HTR-8/SVneo (cell line): ENCODE data around the gene SLC25A36.
"Not testable (repeated sequence)": the region's sequence is repeated elsewhere in the genome, so short reads cannot be mapped to it uniquely, and the experiment has no call there.

Experiments used
- DNase-seq: peaks from one replicate; pipeline ENCODE4 v3.0.0; 2011; ENCODE audit warnings: low spot score, mixed read lengths; ENCODE audit not compliant: insufficient read length
- FAIRE-seq: peaks from 2 replicates; lab custom pipeline; 2011; peaks lifted over from hg19 to GRCh38; lab: Jason Lieb, UNC

SLC25A36 gene

GRCh38 chr3:140929446-140929845 is 12.2 kb upstream of the SLC25A36 start:
- FAIRE-seq, result no peak

DNA sequence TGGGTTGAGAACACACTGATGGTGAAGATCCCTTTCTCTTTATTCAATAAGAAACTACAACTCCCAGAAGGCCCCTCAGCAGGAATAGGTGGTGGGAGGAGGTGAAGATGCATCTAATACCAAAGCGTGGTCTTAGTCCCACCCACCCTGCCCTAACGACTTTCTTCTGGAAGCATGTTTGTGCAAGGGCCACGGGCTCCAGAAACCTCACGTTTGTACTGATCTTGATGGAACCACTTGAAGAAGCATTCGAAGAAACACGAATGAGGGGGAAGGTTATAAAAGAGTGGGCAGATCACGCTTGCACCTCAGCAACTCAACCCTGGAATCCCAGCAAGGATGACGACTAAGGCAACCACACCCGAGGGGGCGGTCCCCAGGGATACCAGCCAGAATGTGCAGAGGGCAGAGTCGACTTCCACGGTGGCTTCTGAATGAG is 10.6 kb upstream of the SLC25A36 start:
- DNase-seq, result no peak
- FAIRE-seq, result no peak

More at GRCh38 chr3:140929446-140929845, 12.2 kb upstream of the SLC25A36 start:
- DNase-seq, result no peak

DNA sequence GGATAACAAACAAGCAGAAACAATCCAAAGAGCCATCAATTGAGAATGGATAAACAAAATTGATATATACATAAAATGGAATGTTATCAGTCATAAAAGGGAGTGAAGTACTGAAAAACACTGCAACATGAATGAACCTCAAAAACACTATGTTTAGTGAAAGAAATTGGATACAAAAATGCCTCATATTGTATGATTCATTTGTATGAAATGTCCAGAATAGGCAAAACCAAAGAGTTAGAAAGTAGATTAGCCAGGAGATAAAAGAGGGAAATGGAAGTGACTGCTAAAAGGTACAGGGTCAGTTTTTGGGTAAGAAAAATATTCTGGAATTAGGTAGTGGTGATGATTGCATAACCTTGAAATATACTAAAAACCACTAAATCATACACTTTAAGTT is 9.8 kb upstream of the SLC25A36 start:
- no peak for DNase-seq
- FAIRE-seq, result no peak

DNA sequence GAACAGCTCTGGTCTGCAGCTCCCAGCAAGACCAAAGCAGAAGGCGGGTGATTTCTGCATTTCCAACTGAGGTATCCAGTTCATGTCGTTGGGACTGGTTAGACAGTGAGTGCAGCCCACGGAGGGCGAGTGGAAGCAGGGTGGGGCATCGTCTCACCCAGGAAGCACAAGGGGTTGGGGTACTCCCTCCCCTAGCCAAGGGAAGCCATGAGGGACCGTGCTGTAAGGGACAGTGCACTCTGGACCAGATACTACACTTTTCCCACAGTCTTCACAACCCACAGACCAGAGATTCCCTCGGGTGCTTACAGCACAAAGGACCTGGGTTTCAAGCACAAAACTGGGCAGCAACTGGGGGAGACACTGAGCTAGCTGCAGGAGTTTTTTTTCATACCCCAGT is 8.5 kb upstream of the SLC25A36 start:
- DNase-seq (no peak), FAIRE-seq (no peak)

- FAIRE-seq, result no peak
Observed at GRCh38 chr3:140933552-140933951, 8.1 kb upstream of the SLC25A36 start.

GRCh38 chr3:140939305-140939704 is 2.3 kb upstream of the SLC25A36 start:
- FAIRE-seq, DNase-seq: not testable (repeated sequence)

More at GRCh38 chr3:140933552-140933951, 8.1 kb upstream of the SLC25A36 start:
- DNase-seq, result no peak

GRCh38 chr3:140941090-140941433 is 574 bp upstream of the SLC25A36 start:
- FAIRE-seq, result no peak

GRCh38 chr3:140942221-140943104 is 827 bp downstream of the SLC25A36 start:
- FAIRE-seq, result peak; percentile 4
- DNase-seq, result peak; percentile 47

More at GRCh38 chr3:140941090-140941433, 574 bp upstream of the SLC25A36 start:
- no peak for DNase-seq

GRCh38 chr3:140943781-140944552 is 2.3 kb downstream of the SLC25A36 start:
- FAIRE-seq (no peak), DNase-seq (no peak)

DNA sequence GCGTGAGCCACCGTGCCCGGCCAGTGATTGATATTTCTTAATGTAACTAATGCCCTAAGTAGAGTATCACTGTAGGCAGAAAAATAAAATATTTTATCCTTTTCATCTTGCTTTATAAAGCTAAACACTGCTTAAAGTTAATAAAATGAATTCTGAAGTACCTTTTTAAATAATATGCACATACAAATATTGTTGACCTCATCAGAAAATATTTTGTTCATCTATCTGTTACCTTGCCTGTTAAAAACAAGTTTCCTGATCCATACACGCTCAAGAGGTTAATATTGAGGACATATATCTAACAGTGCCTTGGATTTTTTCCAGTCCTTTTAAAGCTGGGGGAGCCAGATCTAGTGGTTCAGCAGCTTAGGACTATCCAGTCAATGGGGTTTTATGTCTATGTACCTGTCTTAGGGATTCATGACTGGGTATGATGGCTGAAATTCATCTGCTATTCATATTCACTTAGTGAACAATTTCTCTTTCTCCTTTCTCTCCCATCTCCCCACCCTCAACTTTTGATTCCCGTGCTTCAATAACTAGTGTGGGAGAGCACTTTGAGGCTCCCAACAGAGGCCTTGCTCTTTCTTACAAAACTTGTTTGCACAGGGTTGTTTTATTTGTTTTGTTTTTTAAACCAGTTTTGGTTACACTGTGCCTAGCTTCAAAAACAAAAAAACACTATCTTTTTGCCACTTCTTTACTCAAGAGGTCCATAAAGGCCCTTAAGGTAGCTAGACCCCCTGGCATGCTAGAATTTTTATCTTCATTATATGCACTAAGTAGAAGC is 7.0 kb downstream of the SLC25A36 start:
- DNase-seq (no peak), FAIRE-seq (no peak)

GRCh38 chr3:140950144-140950543 is 8.5 kb downstream of the SLC25A36 start:
- no peak for DNase-seq
- FAIRE-seq, result no peak

- DNase-seq, result no peak
- peak; percentile 59 for FAIRE-seq
Observed at GRCh38 chr3:140950863-140951262, 9.2 kb downstream of the SLC25A36 start.

GRCh38 chr3:140951750-140952149 is 10.1 kb downstream of the SLC25A36 start:
- FAIRE-seq, DNase-seq: not testable (repeated sequence)

GRCh38 chr3:140953028-140953960 is 11.7 kb downstream of the SLC25A36 start:
- DNase-seq (peak; percentile 59), FAIRE-seq (no peak)

GRCh38 chr3:140954576-140954975 is 12.9 kb downstream of the SLC25A36 start:
- DNase-seq (no peak), FAIRE-seq (no peak)

DNA sequence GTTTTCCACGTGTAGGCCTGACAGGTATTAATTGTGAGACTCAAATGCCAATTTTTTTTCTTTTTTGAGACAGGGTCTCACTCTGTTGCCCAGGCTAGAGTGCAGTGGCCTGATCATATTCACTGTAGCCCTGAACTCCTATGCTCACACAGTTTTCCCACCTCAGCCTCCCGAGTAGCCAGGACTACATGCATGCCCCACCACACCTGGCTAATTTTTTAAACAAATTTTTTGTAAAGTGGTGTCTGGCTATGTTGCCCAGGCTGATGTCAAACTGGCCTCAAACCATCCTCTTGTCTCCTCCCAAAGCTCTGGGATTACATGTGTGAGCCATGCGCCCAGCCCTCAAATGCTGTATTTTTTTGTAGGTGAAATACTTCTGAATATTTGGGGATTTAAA is 14.0 kb downstream of the SLC25A36 start:
- DNase-seq (no peak), FAIRE-seq (no peak)

GRCh38 chr3:140956058-140956835 is 14.6 kb downstream of the SLC25A36 start:
- DNase-seq, result no peak
- FAIRE-seq, result no peak

GRCh38 chr3:140972833-140973232 is 31.2 kb downstream of the SLC25A36 start:
- FAIRE-seq, result no peak
- no peak for DNase-seq
